PFSK-1 (cell line): ENCODE data around the gene OR52B2.

Experiments
- POLR2AphosphoS5 ChIP-seq: IDR thresholded peaks from 2 replicates; pipeline ENCODE4 v1.6.1; 2012; ENCODE audit warnings: low read depth, mild to moderate bottlenecking, control low read depth, low read length, moderate library complexity
- REST ChIP-seq, 2 experiments: IDR thresholded peaks; 2 replicates each; pipeline versions ENCODE4 v1.6.1 to v1.8.0; 2011 to 2012; ENCODE audit warnings: low read depth in 2 of 2, low read length in 2 of 2, control low read depth in 1 of 2, inconsistent platforms in 1 of 2, mild to moderate bottlenecking in 1 of 2, moderate library complexity in 1 of 2; ENCODE audit not compliant: insufficient read depth in 1 of 2
- SIN3A ChIP-seq: IDR thresholded peaks from 2 replicates; pipeline ENCODE4 v1.6.1; 2012; ENCODE audit warnings: mild to moderate bottlenecking, low read length, moderate library complexity, borderline replicate concordance; ENCODE audit not compliant: insufficient read depth
- TAF1 ChIP-seq: IDR thresholded peaks from 2 replicates; pipeline ENCODE4 v1.6.1; 2012; ENCODE audit warnings: low read length, control low read depth, borderline replicate concordance; ENCODE audit not compliant: insufficient read depth

GRCh38 chr11:6170226-6170625, at the start of gene OR52B2:
- TF ChIP-seq POLR2AphosphoS5 (no peak), REST (IDR thresholded peaks at IDR 0.05; ENCODE audit: insufficient read depth in 1 of 2, low read depth in 2 of 2, low read length in 2 of 2) (no peak), TAF1 (no peak), SIN3A (no peak)
